Adrenal gland (tissue), 12 donors: Measurements from ENCODE around the gene CPNE8. TPM values are rescaled to one million over a fixed set of nuclear protein-coding genes. Genes with fewer than 3 reads are reported as not detected.

Source experiments
- DNase-seq, 7 donors: peaks; one replicate each; pipeline ENCODE4 v3.0.0-alpha.2; 2019 to 2020
- H3K27ac ChIP-seq, 5 donors: fragments of 200-600 bp; sonication (generic) in 4 of 5; 1 replicate in 3 of 5; 2 replicates in 2 of 5; pipeline versions ENCODE4 v1.5.1 to v1.8.0; 2016 to 2020; ENCODE audit warnings: mild to moderate bottlenecking in 1 of 5
- H3K27me3 ChIP-seq: fragments of 200-600 bp; 2 replicates; pipeline ENCODE4 v1.8.0; 2021
- H3K36me3 ChIP-seq, 2 donors: fragments of 200-600 bp; replicated peaks in 1 of 2; 1 replicate in 1 of 2; 2 replicates in 1 of 2; pipeline versions ENCODE4 v1.5.1 to v1.8.0; 2018 to 2022
- H3K4me1 ChIP-seq, 2 donors: fragments of 200-600 bp; replicated peaks in 1 of 2; 1 replicate in 1 of 2; 2 replicates in 1 of 2; pipeline versions ENCODE4 v1.5.1 to v1.8.0; 2018 to 2021
- H3K4me3 ChIP-seq, 4 donors: fragments of 200-600 bp; sonication (generic) in 3 of 4; one replicate each; pipeline ENCODE4 v1.5.1; 2016 to 2018
- H3K9me3 ChIP-seq, 3 donors: fragments of 200-600 bp; sonication (generic) in 1 of 3; replicated peaks in 1 of 3; 1 replicate in 2 of 3; 2 replicates in 1 of 3; pipeline versions ENCODE4 v1.5.1 to v1.8.0; 2016 to 2021
- CTCF ChIP-seq, 6 experiments: fragments of 450-650 bp in 4 of 6; fragments of 200-600 bp in 2 of 6; sonication (generic) in 1 of 6; IDR thresholded peaks; 1 replicate in 5 of 6; 2 replicates in 1 of 6; pipeline versions ENCODE4 v1.5.1 to v1.8.0; 2016 to 2021; ENCODE audit warnings: antibody characterized with exemption in 6 of 6, mild to moderate bottlenecking in 2 of 6, moderate library complexity in 1 of 6
- POLR2A ChIP-seq, 2 donors: fragments of 450-650 bp; IDR thresholded peaks; one replicate each; pipeline ENCODE4 v1.6.1; 2017; ENCODE audit warnings: antibody characterized with exemption in 2 of 2, mild to moderate bottlenecking in 2 of 2, moderate library complexity in 1 of 2
- WGBS, 4 donors: extraction: QIAGEN DNeasy Blood & Tissue Kit in 2 of 4; methylation state at CpG; one replicate each; pipeline versions ENCODE4 v1.1.5 to v1.1.7; 2013 to 2017; 5-methylcytosine and 5-hydroxymethylcytosine counted together
- intact Hi-C, 2 donors: fragments of 100-400 bp; cut with DNase I; formaldehyde crosslinking; loops; one replicate each; pipeline versions ENCODE4 v1.14.1 to v1.15.0; 2022 to 2023
- polyA plus RNA-seq, 3 donors: library from polyadenylated mRNA; stranded (reverse); fragments of 200-250 nt in 2 of 3; fragments of 350-450 nt in 1 of 3; fragmentation: Illumina TruSeq in 1 of 3; extraction: RNeasy Lipid Tissue Mini Kit (QIAGEN cat#74804) in 1 of 3; gene quantifications; one replicate each; pipeline ENCODE4 v1.2.3, GENCODE V29; 2013 to 2014
- total RNA-seq, 9 donors: library from RNA; depleted of rRNA in 4 of 9; stranded (reverse); fragments of >200 nt in 4 of 9; fragments of 120-200 nt in 1 of 9; fragmentation: NEBNext Ultra II Directional in 1 of 9; extraction: Animal tissue kit (Norgen Biotek cat#: 25700) in 1 of 9; gene quantifications; one replicate each; pipeline versions ENCODE4 v1.1.0 to v1.2.4, GENCODE V29; 2013 to 2023
- donor health status: healthy with polysubstance abuse.
- donor health status: Bipolar disorder and iron deficiency.
- donor health status: DM: yes; HTN: yes; CAD: no.
- donor health status: DM: no; HTN: no; CAD: no.
- donor health status: DM: no; HTN: no; CAD: no.
- donor health status: DM: yes; HTN: yes; CAD: no.

CPNE8 gene
- total and polyA plus RNA-seq, 12 donors, result 5.8 to 36.3 (median 17.4) TPM

- DNase-seq, result no peak
- peak overlapping the region in 1 of 4 donors; percentile 23 for H3K4me3 ChIP-seq
- TF ChIP-seq POLR2A (IDR thresholded peaks at IDR 0.05) (no peak), CTCF (IDR thresholded peaks at IDR 0.05) (no peak)
- no peaks in the 10 kb centered on the region for H3K36me3 ChIP-seq
- intact Hi-C loops, result no loop called here
- H3K9me3 ChIP-seq, result no peaks in the 10 kb centered on the region
- H3K27ac ChIP-seq, result no peak overlapping the region
- 64 to 75% (median 67%) methylated on average over 2 of the region's 2 CpGs for WGBS, 4 donors
- H3K4me1 ChIP-seq, result no peaks in the 10 kb centered on the region
- no peaks in the 10 kb centered on the region for H3K27me3 ChIP-seq
These were observed 133.0 kb downstream of the CPNE8 start for GRCh38 chr12:38772437-38772836.

GRCh38 chr12:38771871-38772270, 133.5 kb downstream of the CPNE8 start:
- H3K4me3 ChIP-seq, result peak overlapping the region in 1 of 4 donors; percentile 23
- no peak overlapping the region for H3K27ac ChIP-seq
- no peaks in the 10 kb centered on the region for H3K4me1 ChIP-seq
- no peaks in the 10 kb centered on the region for H3K36me3 ChIP-seq
- intact Hi-C loops, result no loop called here
- DNase-seq, result no peak
- H3K9me3 ChIP-seq, result no peaks in the 10 kb centered on the region
- 47 to 70% (median 53%) methylated on average over 1 of the region's 1 CpG for WGBS, 4 donors
- TF ChIP-seq POLR2A (IDR thresholded peaks at IDR 0.05), result no peak
- H3K27me3 ChIP-seq, result no peaks in the 10 kb centered on the region

GRCh38 chr12:38761636-38762342, 143.6 kb downstream of the CPNE8 start:
- WGBS, 4 donors, result 93 to 97% (median 93%) methylated on average over 3 of the region's 3 CpGs
- Histone ChIP-seq H3K4me1 (no peaks in the 10 kb centered on the region), H3K9me3 (no peaks in the 10 kb centered on the region), H3K36me3 (no peaks in the 10 kb centered on the region), H3K27me3 (no peaks in the 10 kb centered on the region), H3K27ac (no peak overlapping the region), H3K4me3 (no peak overlapping the region)
- no peak for DNase-seq
- TF ChIP-seq POLR2A (IDR thresholded peaks at IDR 0.05) (no peak), CTCF (IDR thresholded peaks at IDR 0.05) (no peak)
- intact Hi-C loops, result no loop called here

GRCh38 chr12:38761111-38761510, 144.3 kb downstream of the CPNE8 start:
- intact Hi-C loops, result no loop called here
- Histone ChIP-seq H3K27me3 (no peaks in the 10 kb centered on the region), H3K27ac (no peak overlapping the region), H3K4me3 (no peak overlapping the region), H3K4me1 (no peaks in the 10 kb centered on the region), H3K9me3 (no peaks in the 10 kb centered on the region), H3K36me3 (no peaks in the 10 kb centered on the region)
- DNase-seq, result no peak
- TF ChIP-seq CTCF (IDR thresholded peaks at IDR 0.05), result no peak
- TF ChIP-seq POLR2A (IDR thresholded peaks at IDR 0.05), result no peak
- 100% methylated on average over 1 of the region's 1 CpG for WGBS, 4 donors

GRCh38 chr12:38759621-38760020, 145.8 kb downstream of the CPNE8 start:
- Histone ChIP-seq H3K9me3 (no peaks in the 10 kb centered on the region), H3K27me3 (no peaks in the 10 kb centered on the region), H3K4me1 (no peaks in the 10 kb centered on the region), H3K4me3 (no peak overlapping the region), H3K36me3 (no peaks in the 10 kb centered on the region), H3K27ac (no peak overlapping the region)
- no peak for DNase-seq
- intact Hi-C loops, result no loop called here
- TF ChIP-seq POLR2A (IDR thresholded peaks at IDR 0.05) (no peak), CTCF (IDR thresholded peaks at IDR 0.05) (no peak)
